HepG2 (cell line): ENCODE results near the gene APEX1. TPM values are rescaled to one million over a fixed set of nuclear protein-coding genes. Genes with fewer than 3 reads are reported as not detected.

ENCODE experiments used
- CEBPG ChIP-seq: IDR thresholded peaks from 2 replicates; pipeline ENCODE4 v1.6.1; 2016
- ETV6 ChIP-seq: sonication (generic); formaldehyde crosslinking; conservative IDR thresholded peaks from 2 replicates; pipeline ENCODE4 v1.4.0; 2020; ENCODE audit warnings: missing genetic modification reagents
- HNF4A ChIP-seq: sonication (generic); formaldehyde crosslinking; IDR thresholded peaks from 2 replicates; pipeline ENCODE4 v1.4.0; 2020; ENCODE audit warnings: missing genetic modification reagents
- MTA1 ChIP-seq: sonication (generic); formaldehyde crosslinking; IDR thresholded peaks from 2 replicates; pipeline ENCODE4 v1.4.0; 2020; ENCODE audit warnings: missing genetic modification reagents, mild to moderate bottlenecking, borderline replicate concordance
- MYC ChIP-seq: sonication (generic); formaldehyde crosslinking; IDR thresholded peaks from 2 replicates; pipeline ENCODE4 v1.9.0; 2021; ENCODE audit warnings: missing genetic modification reagents, borderline replicate concordance
- RCOR2 ChIP-seq: IDR thresholded peaks from 2 replicates; pipeline ENCODE4 v1.6.1; 2016; ENCODE audit warnings: missing biosample characterization, missing genetic modification reagents
- ZC3H4 ChIP-seq: sonication (generic); formaldehyde crosslinking; IDR thresholded peaks from 2 replicates; pipeline ENCODE4 v1.4.0; 2020; ENCODE audit warnings: missing genetic modification reagents, borderline replicate concordance
- ZFP82 ChIP-seq: sonication (generic); formaldehyde crosslinking; IDR thresholded peaks from 2 replicates; pipeline ENCODE4 v1.5.1; 2020; ENCODE audit warnings: mild to moderate bottlenecking, missing genetic modification reagents, borderline replicate concordance
- ZNF207 ChIP-seq: fragments of 450-650 bp; IDR thresholded peaks from 2 replicates; pipeline ENCODE4 v1.6.1; 2016; ENCODE audit warnings: antibody characterized with exemption, borderline replicate concordance
- ZNF670 ChIP-seq: sonication (generic); formaldehyde crosslinking; IDR thresholded peaks from 2 replicates; pipeline ENCODE4 v1.8.0; 2022; ENCODE audit warnings: mild to moderate bottlenecking, missing genetic modification reagents, borderline replicate concordance
- ZNF703 ChIP-seq: sonication (generic); formaldehyde crosslinking; IDR thresholded peaks from 2 replicates; pipeline ENCODE4 v1.5.1; 2020; ENCODE audit warnings: missing genetic modification reagents, mild to moderate bottlenecking, moderate library complexity, borderline replicate concordance
- ZNF879 ChIP-seq: sonication (generic); formaldehyde crosslinking; IDR thresholded peaks from 2 replicates; pipeline ENCODE4 v1.8.1; 2023; ENCODE audit warnings: missing genetic modification reagents
- polyA plus RNA-seq, 8 experiments: library from polyadenylated mRNA; depleted of rRNA in 3 of 8; stranded (reverse) in 7 of 8; unstranded in 1 of 8; fragments of >200 nt; fragmentation: Illumina TruSeq in 4 of 8; extraction: Trizol in 4 of 8; gene quantifications; 2 replicates each; pipeline versions ENCODE4 v1.2.1 to v1.2.3, GENCODE V29; 2011 to 2016; ENCODE audit warnings: low read depth in 4 of 8, missing spikeins in 1 of 8, mixed read lengths in 1 of 8; ENCODE audit not compliant: insufficient read depth in 1 of 8
- total RNA-seq, 5 experiments: library from RNA; depleted of rRNA; stranded (reverse); fragments of >200 nt; fragmentation: Illumina TruSeq; extraction: Trizol; gene quantifications; 2 replicates each; pipeline ENCODE4 v1.2.3, GENCODE V29; 2016; ENCODE audit warnings: low read depth in 1 of 5
- TF ChIP-seq, protein P1 (sequence below): sonication (generic); formaldehyde crosslinking; IDR thresholded peaks from 2 replicates; pipeline ENCODE4 v1.5.0; 2020; ENCODE audit warnings: mild to moderate bottlenecking, missing genetic modification reagents, borderline replicate concordance
- TF ChIP-seq, protein P2 (sequence below): sonication (generic); formaldehyde crosslinking; IDR thresholded peaks from 2 replicates; pipeline ENCODE4 v1.4.0; 2020; ENCODE audit warnings: mild to moderate bottlenecking, low read depth, missing genetic modification reagents
- TF ChIP-seq, protein P3 (sequence below): sonication (generic); formaldehyde crosslinking; IDR thresholded peaks from 2 replicates; pipeline ENCODE4 v1.8.1; 2023; ENCODE audit warnings: mild to moderate bottlenecking, missing genetic modification reagents
- TF ChIP-seq, protein P4 (sequence below): sonication (generic); formaldehyde crosslinking; IDR thresholded peaks from 2 replicates; pipeline ENCODE4 v1.8.0; 2022; ENCODE audit warnings: mild to moderate bottlenecking, missing genetic modification reagents, moderate library complexity
- TF ChIP-seq, protein P5 (sequence below): conservative IDR thresholded peaks from 2 replicates; pipeline ENCODE4 v1.6.1; 2018; ENCODE audit warnings: missing genetic modification reagents
- TF ChIP-seq, protein P6 (sequence below): sonication (generic); formaldehyde crosslinking; IDR thresholded peaks from 2 replicates; pipeline ENCODE4 v1.8.0; 2022; ENCODE audit warnings: missing genetic modification reagents, low read depth, mild to moderate bottlenecking, borderline replicate concordance
- TF ChIP-seq, protein P7 (sequence below): sonication (generic); formaldehyde crosslinking; IDR thresholded peaks from 2 replicates; pipeline ENCODE4 v1.4.0; 2020; ENCODE audit warnings: missing genetic modification reagents

APEX1 gene
- total and polyA plus RNA-seq, 2 of the 13 experiments (the other 11 are each of a cell fraction or from before 2014, with no cell fraction given): 171 to 405 TPM

DNA sequence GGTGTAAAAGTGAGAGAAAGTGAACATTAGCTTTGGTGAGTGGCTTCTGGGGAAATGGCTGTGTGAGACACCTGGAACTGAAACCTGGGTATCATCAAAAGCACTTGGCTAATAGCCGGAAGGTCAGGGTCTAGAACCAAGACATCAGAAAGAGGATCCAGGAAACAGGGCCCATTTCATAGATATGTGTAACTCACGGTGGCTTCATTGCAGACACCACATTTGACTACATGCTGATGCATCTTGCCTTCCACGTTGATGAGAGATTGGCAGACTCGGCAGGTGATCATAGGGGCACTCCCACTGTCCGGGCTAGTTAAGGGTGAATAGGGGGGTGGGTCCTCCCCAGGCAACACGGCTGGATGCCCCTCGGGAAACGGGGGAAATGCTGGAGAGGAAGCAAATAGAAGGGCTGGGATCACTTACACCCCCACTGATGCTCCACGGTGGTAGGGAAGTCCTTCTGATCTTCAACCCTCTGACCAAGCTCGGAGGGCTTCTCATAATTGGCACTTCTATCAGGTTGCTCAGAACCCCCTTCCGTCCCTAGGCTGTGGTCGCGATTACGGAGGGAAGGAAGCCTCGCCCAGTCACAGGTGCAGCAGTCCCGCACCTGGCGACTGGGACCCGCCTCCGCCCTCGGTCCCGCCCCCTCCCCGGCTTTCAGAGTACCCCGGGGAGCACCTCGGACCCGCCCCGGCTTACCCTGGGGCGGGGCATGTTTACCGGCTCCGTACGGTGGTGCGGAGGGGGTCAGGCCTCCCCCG is 5.6 kb downstream of the APEX1 start (continued):
- TF ChIP-seq, protein P1, sequence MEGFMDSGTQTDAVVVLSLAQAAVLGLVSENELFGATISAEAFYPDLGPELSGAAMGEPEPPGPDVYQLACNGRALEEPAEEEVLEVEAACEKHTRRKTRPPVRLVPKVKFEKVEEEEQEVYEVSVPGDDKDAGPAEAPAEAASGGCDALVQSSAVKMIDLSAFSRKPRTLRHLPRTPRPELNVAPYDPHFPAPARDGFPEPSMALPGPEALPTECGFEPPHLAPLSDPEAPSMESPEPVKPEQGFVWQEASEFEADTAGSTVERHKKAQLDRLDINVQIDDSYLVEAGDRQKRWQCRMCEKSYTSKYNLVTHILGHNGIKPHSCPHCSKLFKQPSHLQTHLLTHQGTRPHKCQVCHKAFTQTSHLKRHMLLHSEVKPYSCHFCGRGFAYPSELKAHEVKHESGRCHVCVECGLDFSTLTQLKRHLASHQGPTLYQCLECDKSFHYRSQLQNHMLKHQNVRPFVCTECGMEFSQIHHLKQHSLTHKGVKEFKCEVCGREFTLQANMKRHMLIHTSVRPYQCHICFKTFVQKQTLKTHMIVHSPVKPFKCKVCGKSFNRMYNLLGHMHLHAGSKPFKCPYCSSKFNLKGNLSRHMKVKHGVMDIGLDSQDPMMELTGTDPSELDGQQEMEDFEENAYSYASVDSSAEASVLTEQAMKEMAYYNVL (CRISPR knock-in tag): no peak
- TF ChIP-seq ZNF670 (no peak), CEBPG (CRISPR knock-in tag) (no peak), ZFP82 (CRISPR knock-in tag) (no peak), ETV6 (CRISPR knock-in tag) (no peak), ZNF703 (peak; percentile 64; the same call in 1 of the 2 replicates), RCOR2 (no peak), ZC3H4 (CRISPR knock-in tag) (0 out of 2 replicates have a peak, but pooled peaks have one; percentile 15), MYC (CRISPR knock-in tag) (no peak), ZNF207 (no peak), HNF4A (CRISPR knock-in tag) (no peak), MTA1 (CRISPR knock-in tag) (0 out of 2 replicates have a peak, but pooled peaks have one; percentile 60), ZNF879 (CRISPR knock-in tag) (no peak)
- TF ChIP-seq, protein P2, sequence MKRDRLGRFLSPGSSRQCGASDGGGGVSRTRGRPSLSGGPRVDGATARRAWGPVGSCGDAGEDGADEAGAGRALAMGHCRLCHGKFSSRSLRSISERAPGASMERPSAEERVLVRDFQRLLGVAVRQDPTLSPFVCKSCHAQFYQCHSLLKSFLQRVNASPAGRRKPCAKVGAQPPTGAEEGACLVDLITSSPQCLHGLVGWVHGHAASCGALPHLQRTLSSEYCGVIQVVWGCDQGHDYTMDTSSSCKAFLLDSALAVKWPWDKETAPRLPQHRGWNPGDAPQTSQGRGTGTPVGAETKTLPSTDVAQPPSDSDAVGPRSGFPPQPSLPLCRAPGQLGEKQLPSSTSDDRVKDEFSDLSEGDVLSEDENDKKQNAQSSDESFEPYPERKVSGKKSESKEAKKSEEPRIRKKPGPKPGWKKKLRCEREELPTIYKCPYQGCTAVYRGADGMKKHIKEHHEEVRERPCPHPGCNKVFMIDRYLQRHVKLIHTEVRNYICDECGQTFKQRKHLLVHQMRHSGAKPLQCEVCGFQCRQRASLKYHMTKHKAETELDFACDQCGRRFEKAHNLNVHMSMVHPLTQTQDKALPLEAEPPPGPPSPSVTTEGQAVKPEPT (CRISPR knock-in tag): no peak
- TF ChIP-seq, protein P3, sequence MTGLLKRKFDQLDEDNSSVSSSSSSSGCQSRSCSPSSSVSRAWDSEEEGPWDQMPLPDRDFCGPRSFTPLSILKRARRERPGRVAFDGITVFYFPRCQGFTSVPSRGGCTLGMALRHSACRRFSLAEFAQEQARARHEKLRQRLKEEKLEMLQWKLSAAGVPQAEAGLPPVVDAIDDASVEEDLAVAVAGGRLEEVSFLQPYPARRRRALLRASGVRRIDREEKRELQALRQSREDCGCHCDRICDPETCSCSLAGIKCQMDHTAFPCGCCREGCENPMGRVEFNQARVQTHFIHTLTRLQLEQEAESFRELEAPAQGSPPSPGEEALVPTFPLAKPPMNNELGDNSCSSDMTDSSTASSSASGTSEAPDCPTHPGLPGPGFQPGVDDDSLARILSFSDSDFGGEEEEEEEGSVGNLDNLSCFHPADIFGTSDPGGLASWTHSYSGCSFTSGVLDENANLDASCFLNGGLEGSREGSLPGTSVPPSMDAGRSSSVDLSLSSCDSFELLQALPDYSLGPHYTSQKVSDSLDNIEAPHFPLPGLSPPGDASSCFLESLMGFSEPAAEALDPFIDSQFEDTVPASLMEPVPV (CRISPR knock-in tag): 0 out of 2 replicates have a peak, but pooled peaks have one; percentile 1
- TF ChIP-seq, protein P4, sequence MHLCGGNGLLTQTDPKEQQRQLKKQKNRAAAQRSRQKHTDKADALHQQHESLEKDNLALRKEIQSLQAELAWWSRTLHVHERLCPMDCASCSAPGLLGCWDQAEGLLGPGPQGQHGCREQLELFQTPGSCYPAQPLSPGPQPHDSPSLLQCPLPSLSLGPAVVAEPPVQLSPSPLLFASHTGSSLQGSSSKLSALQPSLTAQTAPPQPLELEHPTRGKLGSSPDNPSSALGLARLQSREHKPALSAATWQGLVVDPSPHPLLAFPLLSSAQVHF: no peak
- TF ChIP-seq, protein P5, sequence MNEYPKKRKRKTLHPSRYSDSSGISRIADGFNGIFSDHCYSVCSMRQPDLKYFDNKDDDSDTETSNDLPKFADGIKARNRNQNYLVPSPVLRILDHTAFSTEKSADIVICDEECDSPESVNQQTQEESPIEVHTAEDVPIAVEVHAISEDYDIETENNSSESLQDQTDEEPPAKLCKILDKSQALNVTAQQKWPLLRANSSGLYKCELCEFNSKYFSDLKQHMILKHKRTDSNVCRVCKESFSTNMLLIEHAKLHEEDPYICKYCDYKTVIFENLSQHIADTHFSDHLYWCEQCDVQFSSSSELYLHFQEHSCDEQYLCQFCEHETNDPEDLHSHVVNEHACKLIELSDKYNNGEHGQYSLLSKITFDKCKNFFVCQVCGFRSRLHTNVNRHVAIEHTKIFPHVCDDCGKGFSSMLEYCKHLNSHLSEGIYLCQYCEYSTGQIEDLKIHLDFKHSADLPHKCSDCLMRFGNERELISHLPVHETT (CRISPR knock-in tag): no peak
- TF ChIP-seq, protein P6, sequence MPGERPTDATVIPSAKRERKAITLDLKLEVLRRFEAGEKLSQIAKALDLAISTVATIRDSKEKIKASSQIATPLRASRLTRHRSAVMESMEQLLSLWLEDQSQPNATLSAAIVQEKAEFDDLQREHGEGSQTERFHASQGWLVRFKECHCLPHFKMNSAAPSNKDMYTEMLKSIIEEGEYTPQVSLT (CRISPR knock-in tag): no peak
- TF ChIP-seq, protein P7, sequence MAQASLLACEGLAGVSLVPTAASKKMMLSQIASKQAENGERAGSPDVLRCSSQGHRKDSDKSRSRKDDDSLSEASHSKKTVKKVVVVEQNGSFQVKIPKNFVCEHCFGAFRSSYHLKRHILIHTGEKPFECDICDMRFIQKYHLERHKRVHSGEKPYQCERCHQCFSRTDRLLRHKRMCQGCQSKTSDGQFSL (CRISPR knock-in tag): peak; percentile 56; the same call in 1 of the 2 replicates
